Skeletal muscle tissue (tissue), 4 donors: ENCODE results near the gene CORO6. TPM values are rescaled to one million over a fixed set of nuclear protein-coding genes. Genes with fewer than 3 reads are reported as not detected.

Experiments
- H3K27ac ChIP-seq: one replicate; pipeline ENCODE4 v1.7.0; 2013; ENCODE audit warnings: mild to moderate bottlenecking, low read depth, low read length, inconsistent platforms
- H3K27me3 ChIP-seq, 3 donors: one replicate each; pipeline ENCODE4 v1.7.0; 2013; ENCODE audit warnings: low read length in 3 of 3; ENCODE audit not compliant: control insufficient read depth in 3 of 3, insufficient read depth in 3 of 3
- H3K36me3 ChIP-seq, 3 donors: one replicate each; pipeline ENCODE4 v1.7.0; 2013; ENCODE audit warnings: low read length in 3 of 3; ENCODE audit not compliant: control insufficient read depth in 3 of 3, insufficient read depth in 3 of 3
- H3K4me1 ChIP-seq, 3 donors: one replicate each; pipeline ENCODE4 v1.7.0; 2013; ENCODE audit warnings: low read length in 3 of 3, mild to moderate bottlenecking in 3 of 3; ENCODE audit not compliant: control insufficient read depth in 3 of 3, insufficient read depth in 3 of 3
- H3K4me3 ChIP-seq, 3 donors: one replicate each; pipeline ENCODE4 v1.7.0; 2013; ENCODE audit warnings: low read length in 3 of 3
- H3K9ac ChIP-seq, 3 donors: one replicate each; pipeline ENCODE4 v1.7.0; 2013; ENCODE audit warnings: low read length in 3 of 3, mild to moderate bottlenecking in 3 of 3, moderate library complexity in 2 of 3, low read depth in 1 of 3
- H3K9me3 ChIP-seq, 3 donors: one replicate each; pipeline ENCODE4 v1.7.0; 2013; ENCODE audit warnings: low read length in 3 of 3; ENCODE audit not compliant: control insufficient read depth in 3 of 3
- total RNA-seq: library from RNA; depleted of rRNA; stranded (reverse); fragments of >200 nt; gene quantifications from one replicate; pipeline ENCODE4 v1.2.3, GENCODE V29; 2014
- donor health status: Osteomylitis.

The CORO6 gene
- total RNA-seq, 1 donor from 2014 or later: 43.3 TPM

DNA sequence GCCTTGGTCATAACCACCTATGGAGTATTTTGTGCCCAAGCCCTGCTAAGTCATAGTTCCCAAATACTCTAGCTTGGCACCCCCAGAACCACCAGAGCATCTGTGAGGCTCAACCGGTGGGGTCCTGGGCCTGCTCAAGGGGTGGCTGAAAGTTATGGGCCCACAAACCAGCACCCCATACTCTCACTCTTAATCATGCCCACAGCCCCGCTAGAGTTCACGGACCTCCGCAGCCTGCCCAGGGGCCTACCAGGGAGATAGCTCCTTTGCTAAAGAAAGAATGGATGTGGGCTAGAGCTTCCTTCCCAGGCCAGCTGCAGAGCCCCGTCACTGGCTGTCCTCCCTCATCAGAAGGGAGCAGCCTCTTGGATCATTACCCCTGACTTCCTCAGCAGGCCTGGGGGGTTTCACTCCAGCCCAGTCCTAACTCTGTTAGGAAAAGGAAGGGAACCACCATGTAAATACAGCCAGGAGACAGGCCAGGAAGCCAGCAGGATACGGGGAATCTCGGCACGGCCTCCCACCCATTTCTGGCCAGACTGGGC is 34.6 kb downstream of the CORO6 start:
- Histone ChIP-seq H3K9me3 (no peaks in the 10 kb centered on the region), H3K4me1 (peaks cover 78 to 87% (median 85%) of the 10 kb centered on the region in 3 donors), H3K9ac (peak overlapping the region; percentile 79 to 91 (median 88)), H3K27ac (peak overlapping the region; percentile 77), H3K36me3 (peaks cover 0 to under 1% (median 0%) of the 10 kb centered on the region in 3 donors), H3K4me3 (peak overlapping the region; percentile 81 to 88 (median 87)), H3K27me3 (no peaks in the 10 kb centered on the region)

GRCh38 chr17:29587591-29587990 is 35.1 kb downstream of the CORO6 start:
- Histone ChIP-seq H3K4me3 (peak overlapping the region; percentile 51 to 88 (median 87)), H3K27me3 (no peaks in the 10 kb centered on the region), H3K36me3 (peaks cover 0 to 5% (median 0%) of the 10 kb centered on the region in 3 donors), H3K9me3 (no peaks in the 10 kb centered on the region), H3K4me1 (peaks cover 80 to 89% (median 86%) of the 10 kb centered on the region in 3 donors), H3K9ac (peak overlapping the region in 2 of 3 donors; percentile 79 to 88), H3K27ac (peak overlapping the region; percentile 77)

- Histone ChIP-seq H3K4me3 (peak overlapping the region; percentile 37 to 88 (median 51)), H3K27ac (no peak overlapping the region), H3K36me3 (peaks cover 3 to 12% (median 5%) of the 10 kb centered on the region in 3 donors), H3K9me3 (no peaks in the 10 kb centered on the region), H3K9ac (peak overlapping the region; percentile 35 to 88 (median 79)), H3K4me1 (peaks cover 78 to 86% (median 83%) of the 10 kb centered on the region in 3 donors), H3K27me3 (no peaks in the 10 kb centered on the region)
These were observed 35.8 kb downstream of the CORO6 start for GRCh38 chr17:29586676-29587469.

DNA sequence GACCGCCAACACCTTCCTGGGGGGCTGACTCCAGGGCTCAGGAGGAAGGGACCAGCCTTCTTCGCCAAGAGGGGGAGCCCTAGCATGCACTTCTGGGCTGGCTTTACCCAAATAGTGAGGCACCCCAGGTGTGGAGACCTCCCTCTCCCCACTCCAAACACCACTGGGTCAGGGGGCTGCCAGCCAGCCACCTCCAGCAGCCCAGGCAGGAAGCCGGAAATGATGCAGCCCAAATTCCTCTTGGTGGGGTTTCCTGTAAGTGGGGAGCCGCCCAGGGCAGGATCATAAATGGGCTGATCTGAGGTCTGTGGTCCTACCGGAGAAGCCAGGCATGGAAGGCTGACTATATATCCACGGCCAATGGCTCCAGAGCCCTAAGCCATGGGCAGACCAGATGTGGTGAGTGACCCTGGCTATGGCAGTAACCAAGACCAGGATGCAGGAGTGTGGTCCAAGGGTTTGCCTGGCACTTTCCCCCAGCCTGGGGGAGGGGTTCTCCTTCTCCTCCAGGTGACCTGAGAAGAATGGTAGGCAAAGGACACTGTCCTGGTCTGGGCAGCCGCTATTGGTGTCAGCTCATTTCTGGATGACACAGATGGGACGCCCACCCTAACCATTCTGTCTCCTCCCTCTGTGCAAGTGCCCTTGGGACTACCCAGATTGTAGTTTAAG is 37.5 kb downstream of the CORO6 start:
- H3K9me3 ChIP-seq: no peaks in the 10 kb centered on the region
- peaks cover 65 to 83% (median 72%) of the 10 kb centered on the region in 3 donors for H3K4me1 ChIP-seq
- peak overlapping the region; percentile 56 for H3K27ac ChIP-seq
- H3K27me3 ChIP-seq: no peaks in the 10 kb centered on the region
- peak overlapping the region; percentile 18 to 64 (median 62) for H3K4me3 ChIP-seq
- H3K36me3 ChIP-seq: peaks cover 5 to 18% (median 13%) of the 10 kb centered on the region in 3 donors
- H3K9ac ChIP-seq: peak overlapping the region; percentile 12 to 70 (median 47)

GRCh38 chr17:29584452-29585079 is 38.1 kb downstream of the CORO6 start:
- Histone ChIP-seq H3K4me1 (peaks cover 60 to 83% (median 70%) of the 10 kb centered on the region in 3 donors), H3K27me3 (no peaks in the 10 kb centered on the region), H3K36me3 (peaks cover 12 to 21% (median 18%) of the 10 kb centered on the region in 3 donors), H3K4me3 (peak overlapping the region in 2 of 3 donors; percentile 0 to 18), H3K9me3 (no peaks in the 10 kb centered on the region), H3K27ac (peak overlapping the region; percentile 56), H3K9ac (peak overlapping the region; percentile 12 to 54 (median 33))

GRCh38 chr17:29583324-29584248 is 39.1 kb downstream of the CORO6 start:
- H3K9me3 ChIP-seq: no peaks in the 10 kb centered on the region
- H3K27ac ChIP-seq: no peak overlapping the region
- H3K4me1 ChIP-seq: peaks cover 59 to 80% (median 70%) of the 10 kb centered on the region in 3 donors
- H3K27me3 ChIP-seq: no peaks in the 10 kb centered on the region
- H3K4me3 ChIP-seq: peak overlapping the region in 1 of 3 donors; percentile 0
- peak overlapping the region in 1 of 3 donors; percentile 54 for H3K9ac ChIP-seq
- peaks cover 20 to 25% (median 22%) of the 10 kb centered on the region in 3 donors for H3K36me3 ChIP-seq

DNA sequence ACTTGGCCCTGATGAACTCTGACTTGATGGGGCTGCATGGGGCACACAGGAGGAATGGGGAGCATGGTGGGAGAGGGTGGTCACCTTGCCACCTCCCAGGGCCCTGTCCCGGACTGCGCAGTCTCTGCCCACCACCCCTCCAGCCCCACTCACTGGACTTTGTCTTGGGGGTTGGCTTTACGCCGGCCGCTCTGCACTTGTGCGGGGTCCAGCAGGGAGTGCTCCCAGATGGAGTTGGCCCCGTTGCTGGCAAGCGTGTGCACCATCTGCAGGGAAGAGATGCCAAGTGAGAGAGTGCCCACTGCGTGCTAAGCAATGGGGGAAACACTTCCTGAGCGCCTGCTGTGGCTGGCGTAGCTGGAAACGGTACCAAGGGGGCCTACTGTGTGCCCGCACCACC is 39.9 kb downstream of the CORO6 start:
- Histone ChIP-seq H3K27me3 (no peaks in the 10 kb centered on the region), H3K9me3 (no peaks in the 10 kb centered on the region), H3K36me3 (peaks cover 28 to 33% (median 29%) of the 10 kb centered on the region in 3 donors), H3K27ac (no peak overlapping the region), H3K4me3 (no peak overlapping the region), H3K9ac (peak overlapping the region in 1 of 3 donors; percentile 54), H3K4me1 (peaks cover 51 to 72% (median 62%) of the 10 kb centered on the region in 3 donors)

GRCh38 chr17:29582254-29582765 is 40.4 kb downstream of the CORO6 start:
- no peak overlapping the region for H3K27ac ChIP-seq
- peak overlapping the region in 1 of 3 donors; percentile 54 for H3K9ac ChIP-seq
- H3K9me3 ChIP-seq: no peaks in the 10 kb centered on the region
- peaks cover 33 to 37% (median 33%) of the 10 kb centered on the region in 3 donors for H3K36me3 ChIP-seq
- peaks cover 46 to 68% (median 57%) of the 10 kb centered on the region in 3 donors for H3K4me1 ChIP-seq
- no peaks in the 10 kb centered on the region for H3K27me3 ChIP-seq
- no peak overlapping the region for H3K4me3 ChIP-seq
